Measurements from ENCODE around the gene CDH23. TPM values are rescaled to one million over a fixed set of nuclear protein-coding genes. Genes with fewer than 3 reads are reported as not detected.
A peak's percentile ranks its signal among the peaks of the same experiment; 100 is the strongest.

CDH23 gene
- total and polyA plus RNA-seq, 9 of the 15 experiments (the other 6 are each of a cell fraction or from before 2014, with no cell fraction given), result 0.18 to 1.2 (median 0.47) TPM

DNA sequence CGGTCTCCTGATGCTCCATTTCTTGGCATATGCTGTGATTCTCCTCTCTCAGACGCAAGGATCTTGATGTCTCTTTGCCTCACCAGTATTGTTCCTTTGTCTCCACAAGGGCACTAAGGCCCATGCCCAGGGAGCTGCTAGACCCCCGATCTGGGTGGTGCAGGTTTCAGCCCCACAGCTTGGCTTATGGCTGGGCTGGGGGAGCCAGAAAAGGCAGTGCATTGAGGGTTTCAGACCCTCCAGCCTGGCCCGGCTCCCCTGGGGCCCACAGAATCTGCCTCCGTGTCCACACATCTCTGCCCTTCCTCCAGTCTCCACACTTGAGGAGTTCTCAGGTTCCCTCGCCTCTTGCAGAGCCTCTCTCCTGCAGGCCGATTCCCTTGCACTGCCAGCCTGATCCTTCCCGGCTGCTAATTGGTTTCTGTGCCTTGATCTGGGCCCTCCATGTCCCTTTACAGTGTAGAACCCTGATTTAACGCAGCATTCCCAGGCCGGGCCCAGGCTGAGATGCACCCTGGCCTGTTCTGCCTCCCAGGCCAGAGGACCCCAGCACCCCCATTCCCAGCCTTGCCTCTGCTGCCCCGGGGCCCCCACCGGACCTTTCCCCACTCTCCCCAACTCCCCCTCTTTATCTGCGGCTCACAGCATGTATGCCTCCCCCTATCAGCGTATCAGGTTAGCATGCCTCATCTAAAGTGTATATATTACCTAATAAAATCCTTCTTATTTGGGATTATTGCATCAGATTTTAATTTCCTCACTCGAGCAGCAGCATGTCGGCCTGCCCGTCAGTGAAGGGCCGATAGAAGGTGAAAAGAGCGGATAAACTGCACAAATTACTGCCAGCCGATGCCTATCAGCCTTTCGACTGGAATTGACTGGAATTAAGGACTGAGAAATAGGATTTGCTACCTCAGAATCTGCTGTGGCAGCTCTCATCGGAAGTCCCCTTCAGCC, 177.1 kb downstream of the CDH23 start:
- Histone ChIP-seq H3K9me3 (replicated peaks; ENCODE audit: control insufficient read depth, insufficient read depth, low read depth, low read length) (no peaks in the 10 kb centered on the region), H3K9me1 (ENCODE audit: control insufficient read depth, insufficient read depth, low read length) (no peaks in the 10 kb centered on the region), H3K4me3 (no peak overlapping the region), H3K27me3 (ENCODE audit: control insufficient read depth in 2 of 2, insufficient read depth in 2 of 2, low read length in 2 of 2) (peaks cover 0 to 4% of the 10 kb centered on the region in 2 experiments; a peak in 1 of 5 replicates), H3K36me3 (ENCODE audit: control insufficient read depth, insufficient read depth, low read length) (no peaks in the 10 kb centered on the region), H4K20me1 (replicated peaks; ENCODE audit: control insufficient read depth, insufficient read depth, low read length) (no peaks in the 10 kb centered on the region), H3K9ac (ENCODE audit: insufficient read depth in 1 of 2, low read depth in 2 of 2, low read length in 2 of 2) (peak overlapping the region in 1 of 2 experiments; percentile 70; a peak in 2 of 4 replicates), H3K4me2 (ENCODE audit: insufficient read depth, low read length) (no peak overlapping the region), H3K79me2 (ENCODE audit: control insufficient read depth, insufficient read depth, low read length) (no peaks in the 10 kb centered on the region), H2AFZ (ENCODE audit: low read depth, low read length) (no peak overlapping the region; the same call in none of the 2 replicates), H3K27ac (ENCODE audit: extremely low read depth, low read depth, low read length) (no peak overlapping the region), H3K4me1 (replicated peaks in 1 of 2; ENCODE audit: control insufficient read depth in 2 of 2, insufficient read depth in 2 of 2, low read length in 2 of 2) (peaks cover 0 to 29% of the 10 kb centered on the region in 2 experiments; a peak in 3 of 5 replicates)
- BruUV-seq (replicated peaks), result no TSS peak
- POLR2A ChIA-PET, result interaction anchor here (0.8 to 1.5 kb wide), 2 partner anchors 9 to 18 kb away, joined by 3 to 4 read pairs; no protein-coding TSS in a partner anchor
- ATAC-seq, result no peak
- 42% methylated on average over 22 of the region's 22 CpGs for WGBS (ENCODE audit: insufficient coverage, low coverage, missing lambda C conversion rate)
- TF ChIP-seq CEBPG (CRISPR knock-in tag; IDR thresholded peaks at IDR 0.05), result no peak
- TF ChIP-seq CEBPG (tag; conservative IDR thresholded peaks at IDR 0.05 in 1 of 2, IDR thresholded peaks at IDR 0.05 in 1 of 2), result 0 out of 4 replicates have a peak, but pooled peaks of 1 of the 2 experiments have one; percentile 13
- TF ChIP-seq, protein P1, sequence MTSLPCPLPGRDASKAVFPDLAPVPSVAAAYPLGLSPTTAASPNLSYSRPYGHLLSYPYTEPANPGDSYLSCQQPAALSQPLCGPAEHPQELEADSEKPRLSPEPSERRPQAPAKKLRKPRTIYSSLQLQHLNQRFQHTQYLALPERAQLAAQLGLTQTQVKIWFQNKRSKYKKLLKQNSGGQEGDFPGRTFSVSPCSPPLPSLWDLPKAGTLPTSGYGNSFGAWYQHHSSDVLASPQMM (CRISPR knock-in tag; IDR thresholded peaks at IDR 0.05), result no peak
- no peak for FAIRE-seq
- intact Hi-C loops (cut with micrococcal nuclease), result loop anchor here (5.0 kb wide), 1 partner anchor 177 kb away; the partner anchor contains the start of gene CDH23
- CTCF ChIA-PET (ENCODE audit: low intra/inter-chr PET ratio), result interaction anchor here (1.1 kb wide), 1 partner anchor 271 kb away, joined by 3 read pairs; no protein-coding TSS in a partner anchor
- in situ Hi-C loops (cut with MboI), result no loop called here
- DNase-seq (ENCODE audit: extremely low read depth in 1 of 4, low spot score in 3 of 4), result no peak
